ENCODE results near the gene PPIL4. TPM values are rescaled to one million over a fixed set of nuclear protein-coding genes. Genes with fewer than 3 reads are reported as not detected.
A peak's percentile ranks its signal among the peaks of the same experiment; 100 is the strongest.

The PPIL4 gene, protein sequence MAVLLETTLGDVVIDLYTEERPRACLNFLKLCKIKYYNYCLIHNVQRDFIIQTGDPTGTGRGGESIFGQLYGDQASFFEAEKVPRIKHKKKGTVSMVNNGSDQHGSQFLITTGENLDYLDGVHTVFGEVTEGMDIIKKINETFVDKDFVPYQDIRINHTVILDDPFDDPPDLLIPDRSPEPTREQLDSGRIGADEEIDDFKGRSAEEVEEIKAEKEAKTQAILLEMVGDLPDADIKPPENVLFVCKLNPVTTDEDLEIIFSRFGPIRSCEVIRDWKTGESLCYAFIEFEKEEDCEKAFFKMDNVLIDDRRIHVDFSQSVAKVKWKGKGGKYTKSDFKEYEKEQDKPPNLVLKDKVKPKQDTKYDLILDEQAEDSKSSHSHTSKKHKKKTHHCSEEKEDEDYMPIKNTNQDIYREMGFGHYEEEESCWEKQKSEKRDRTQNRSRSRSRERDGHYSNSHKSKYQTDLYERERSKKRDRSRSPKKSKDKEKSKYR
- total RNA-seq (10 to 100 TPM; 21.0 to 42.9 (median 35.7) TPM), polyA plus RNA-seq (10 to 100 TPM; 15.3 to 16.3 TPM), total RNA-seq (88.8 reads per million, percentile 82 among the genes with 10 or more reads in this experiment)

GRCh38 chr6:149545754-149546471, at the start of gene PPIL4:
PPIL4 (minus strand) TSS chr6:149546043; CDS start chr6:149546005, 38 bp downstream.
- H3K27me3 Mint-ChIP-seq, result peaks cover 0 to 15% (median 6%) of the 10 kb centered on the region in 5 donors
- H3K36me3 Mint-ChIP-seq, result peaks cover 0 to 6% (median under 1%) of the 10 kb centered on the region in 5 donors
- ChIA-PET CTCF (interaction anchor here (0.6 to 3.4 kb wide), 9 partner anchors 17 to 186 kb away, joined by 3 to 12 read pairs (median 4); partner anchors contain the start of genes LATS1 and ZC3H12D), POLR2A (interaction anchor here (0.6 to 3.6 kb wide), 17 partner anchors 16 to 461 kb away, joined by 3 to 18 read pairs (median 3); partner anchors contain the start of genes GINM1, LATS1, PCMT1 and ZC3H12D)
- Histone ChIP-seq H3K27me3 (ENCODE audit: control insufficient read depth in 2 of 2, insufficient read depth in 2 of 2, low read length in 2 of 2) (no peaks in the 10 kb centered on the region), H3K4me3 (ENCODE audit: low read length) (peak within 1 kb of the TSS; percentile 90), H3K9me3 (ENCODE audit: control insufficient read depth in 2 of 3, low read length in 3 of 3) (no peaks in the 10 kb centered on the region), H3K27ac (ENCODE audit: low read depth, low read length) (peak within 1 kb of the TSS; percentile 99), H3K4me1 (ENCODE audit: control insufficient read depth in 2 of 2, insufficient read depth in 2 of 2, low read length in 2 of 2) (peaks cover 19 to 22% of the 10 kb centered on the region in 2 donors), H3K36me3 (ENCODE audit: control insufficient read depth in 2 of 3, insufficient read depth in 3 of 3, low read length in 3 of 3) (peaks cover 0 to 7% (median 0%) of the 10 kb centered on the region in 3 experiments)
- H3K9me3 Mint-ChIP-seq, result peaks cover 0 to 4% (median 0%) of the 10 kb centered on the region in 11 donors
- H3K27ac Mint-ChIP-seq, result peak within 1 kb of the TSS; percentile 91 to 100 (median 99)
- ATAC-seq (peak; percentile 93), DNase-seq (peak; percentile 94 to 98 (median 97))
- H3K4me3 Mint-ChIP-seq, result peak within 1 kb of the TSS; percentile 86 to 100 (median 98)
- intact Hi-C loops (cut with micrococcal nuclease), result loop anchor here (1.0 to 5.0 kb wide), 18 partner anchors 19 to 517 kb away; partner anchors contain the start of genes GINM1 (in 2 of the 2), KATNA1 (in 2 of the 2), NUP43 (in 2 of the 2) and LATS1 (in 1 of the 2)
- H3K4me1 Mint-ChIP-seq, result peaks cover 31 to 51% (median 41%) of the 10 kb centered on the region in 7 donors

- CTCF ChIA-PET, result no interaction called here
- ATAC-seq (no peak), DNase-seq (no peak)
- H3K9me3 ChIP-seq (ENCODE audit: control insufficient read depth in 2 of 3, low read length in 3 of 3), result no peaks in the 10 kb centered on the region
- no peak overlapping the region for H3K4me3 Mint-ChIP-seq
- no peaks in the 10 kb centered on the region for H3K4me1 Mint-ChIP-seq
- peaks cover 0 to 58% (median 32%) of the 10 kb centered on the region in 3 experiments for H3K36me3 ChIP-seq (ENCODE audit: control insufficient read depth in 2 of 3, insufficient read depth in 3 of 3, low read length in 3 of 3)
- POLR2A ChIA-PET, result interaction anchor here (0.7 to 1.0 kb wide), 2 partner anchors 8 to 83 kb away, joined by 3 read pairs; no protein-coding TSS in a partner anchor
- no peaks in the 10 kb centered on the region for H3K4me1 ChIP-seq (ENCODE audit: control insufficient read depth in 2 of 2, insufficient read depth in 2 of 2, low read length in 2 of 2)
- H3K9me3 Mint-ChIP-seq, result no peaks in the 10 kb centered on the region
- no peak overlapping the region for H3K27ac ChIP-seq (ENCODE audit: low read depth, low read length)
- no peak overlapping the region for H3K4me3 ChIP-seq (ENCODE audit: low read length)
- intact Hi-C loops (cut with micrococcal nuclease), result no loop called here
- H3K27me3 ChIP-seq (ENCODE audit: control insufficient read depth in 2 of 2, insufficient read depth in 2 of 2, low read length in 2 of 2), result no peaks in the 10 kb centered on the region
- H3K27ac Mint-ChIP-seq, result no peak overlapping the region
- peaks cover 0 to 28% (median 14%) of the 10 kb centered on the region in 5 donors for H3K36me3 Mint-ChIP-seq
- H3K27me3 Mint-ChIP-seq, result no peaks in the 10 kb centered on the region
Measured at GRCh38 chr6:149593408-149593807, 47.6 kb upstream of the PPIL4 start.

DNA sequence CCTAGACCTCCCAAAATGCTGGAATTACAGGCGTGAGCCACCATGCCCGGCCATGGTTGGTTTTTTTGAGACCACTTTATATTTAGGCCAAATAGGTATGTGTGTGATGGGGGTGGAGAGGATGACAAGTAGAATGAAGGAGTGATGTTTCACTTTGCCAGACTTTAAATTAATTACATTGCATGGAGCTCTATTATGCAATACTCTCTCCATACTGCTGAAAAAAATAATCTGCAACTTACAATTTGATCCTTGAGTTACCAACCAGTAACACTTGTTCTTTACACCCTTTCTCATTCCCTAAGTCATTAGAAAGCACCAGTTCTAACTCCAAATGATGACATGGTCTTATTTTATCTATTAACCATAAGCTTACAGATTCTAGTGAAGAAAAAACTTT, 47.1 kb upstream of the PPIL4 start:
- CTCF ChIA-PET, result no interaction called here
- intact Hi-C loops (cut with micrococcal nuclease), result no loop called here
- peak overlapping the region in 1 of 9 donors; percentile 62 for H3K27ac Mint-ChIP-seq
- Histone ChIP-seq H3K36me3 (ENCODE audit: control insufficient read depth in 2 of 3, insufficient read depth in 3 of 3, low read length in 3 of 3) (peaks cover 0 to 58% (median 32%) of the 10 kb centered on the region in 3 experiments), H3K9me3 (ENCODE audit: control insufficient read depth in 2 of 3, low read length in 3 of 3) (no peaks in the 10 kb centered on the region), H3K4me3 (ENCODE audit: low read length) (no peak overlapping the region), H3K27me3 (ENCODE audit: control insufficient read depth in 2 of 2, insufficient read depth in 2 of 2, low read length in 2 of 2) (no peaks in the 10 kb centered on the region), H3K4me1 (ENCODE audit: control insufficient read depth in 2 of 2, insufficient read depth in 2 of 2, low read length in 2 of 2) (no peaks in the 10 kb centered on the region), H3K27ac (ENCODE audit: low read depth, low read length) (no peak overlapping the region)
- H3K27me3 Mint-ChIP-seq, result no peaks in the 10 kb centered on the region
- no peak for DNase-seq
- POLR2A ChIA-PET, result interaction anchor here (1.0 kb wide), 1 partner anchor 9 kb away, joined by 3 read pairs; no protein-coding TSS in a partner anchor
- no peak for ATAC-seq
- no peaks in the 10 kb centered on the region for H3K9me3 Mint-ChIP-seq
- peaks cover 0 to 28% (median 14%) of the 10 kb centered on the region in 5 donors for H3K36me3 Mint-ChIP-seq
- no peak overlapping the region for H3K4me3 Mint-ChIP-seq
- no peaks in the 10 kb centered on the region for H3K4me1 Mint-ChIP-seq

- no peak for DNase-seq
- Histone ChIP-seq H3K9me3 (ENCODE audit: control insufficient read depth in 2 of 3, low read length in 3 of 3) (no peaks in the 10 kb centered on the region), H3K27ac (ENCODE audit: low read depth, low read length) (no peak overlapping the region), H3K36me3 (ENCODE audit: control insufficient read depth in 2 of 3, insufficient read depth in 3 of 3, low read length in 3 of 3) (peaks cover 4 to 56% (median 8%) of the 10 kb centered on the region in 3 experiments), H3K4me1 (ENCODE audit: control insufficient read depth in 2 of 2, insufficient read depth in 2 of 2, low read length in 2 of 2) (no peaks in the 10 kb centered on the region), H3K4me3 (ENCODE audit: low read length) (no peak overlapping the region), H3K27me3 (ENCODE audit: control insufficient read depth in 2 of 2, insufficient read depth in 2 of 2, low read length in 2 of 2) (no peaks in the 10 kb centered on the region)
- H3K27ac Mint-ChIP-seq, result peak overlapping the region in 1 of 9 donors; percentile 28
- no peak overlapping the region for H3K4me3 Mint-ChIP-seq
- no peaks in the 10 kb centered on the region for H3K27me3 Mint-ChIP-seq
- no peak for ATAC-seq
- ChIA-PET CTCF (no interaction called here), POLR2A (no interaction called here)
- intact Hi-C loops (cut with micrococcal nuclease), result no loop called here
- H3K4me1 Mint-ChIP-seq, result peaks cover 0 to 2% (median 0%) of the 10 kb centered on the region in 7 donors
- H3K9me3 Mint-ChIP-seq, result no peaks in the 10 kb centered on the region
- H3K36me3 Mint-ChIP-seq, result peaks cover 0 to 34% (median 13%) of the 10 kb centered on the region in 5 donors
Measured at GRCh38 chr6:149586149-149586548, 40.3 kb upstream of the PPIL4 start.

DNA sequence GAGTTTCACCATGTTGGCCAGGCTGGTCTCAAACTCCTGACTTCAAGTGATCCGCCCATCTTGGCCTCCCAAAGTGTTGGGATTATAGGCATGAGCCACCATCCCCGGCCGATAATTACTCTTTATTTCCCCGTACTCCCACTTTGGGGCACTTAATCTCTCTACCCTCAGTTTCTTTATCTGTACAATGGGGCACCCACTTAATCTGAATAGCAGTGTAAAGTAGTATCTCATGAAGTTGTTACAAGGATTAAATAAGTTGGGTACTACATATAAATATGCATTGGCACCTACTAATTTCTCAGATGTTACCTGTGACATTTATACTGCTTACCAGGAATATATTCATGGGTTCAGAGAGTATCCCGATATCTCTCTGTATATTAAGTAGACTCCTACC, 35.5 kb upstream of the PPIL4 start:
- Mint-ChIP-seq H3K36me3 (peaks cover 6 to 45% (median 15%) of the 10 kb centered on the region in 5 donors), H3K9me3 (peaks cover 0 to 1% (median 0%) of the 10 kb centered on the region in 11 donors), H3K27me3 (no peaks in the 10 kb centered on the region), H3K4me1 (peaks cover 0 to 11% (median 0%) of the 10 kb centered on the region in 7 donors), H3K27ac (peak overlapping the region in 2 of 9 donors; percentile 21 to 45), H3K4me3 (no peak overlapping the region)
- DNase-seq, result no peak
- intact Hi-C loops (cut with micrococcal nuclease), result no loop called here
- Histone ChIP-seq H3K36me3 (ENCODE audit: control insufficient read depth in 2 of 3, insufficient read depth in 3 of 3, low read length in 3 of 3) (peaks cover 0 to 39% (median 3%) of the 10 kb centered on the region in 3 experiments), H3K4me3 (ENCODE audit: low read length) (no peak overlapping the region), H3K9me3 (ENCODE audit: control insufficient read depth in 2 of 3, low read length in 3 of 3) (no peaks in the 10 kb centered on the region), H3K27me3 (ENCODE audit: control insufficient read depth in 2 of 2, insufficient read depth in 2 of 2, low read length in 2 of 2) (no peaks in the 10 kb centered on the region), H3K27ac (ENCODE audit: low read depth, low read length) (no peak overlapping the region), H3K4me1 (ENCODE audit: control insufficient read depth in 2 of 2, insufficient read depth in 2 of 2, low read length in 2 of 2) (no peaks in the 10 kb centered on the region)
- no peak for ATAC-seq
- POLR2A ChIA-PET, result no interaction called here
- CTCF ChIA-PET, result interaction anchor here (0.7 kb wide), 1 partner anchor 16 kb away, joined by 3 read pairs; no protein-coding TSS in a partner anchor

DNA sequence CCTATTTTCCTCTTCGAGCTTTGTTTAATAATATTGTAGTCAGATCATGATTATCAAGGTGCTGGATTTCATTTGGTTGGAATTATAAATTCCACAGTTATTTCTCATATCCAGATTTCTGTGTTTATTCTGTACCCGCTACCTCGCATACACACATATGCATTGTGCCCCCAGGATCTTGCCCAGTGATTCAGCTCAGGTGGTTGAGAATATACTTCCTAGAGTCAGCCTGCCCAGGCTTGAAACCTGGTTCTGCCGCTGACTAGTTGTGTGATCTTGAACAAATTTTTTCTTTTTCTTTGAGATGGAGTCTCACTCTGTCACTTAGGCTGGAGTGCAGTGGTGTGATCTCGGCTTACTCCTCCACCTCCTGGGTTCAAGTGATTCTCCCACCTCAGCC, 35.0 kb upstream of the PPIL4 start:
- peaks cover 0 to 38% (median 3%) of the 10 kb centered on the region in 3 experiments for H3K36me3 ChIP-seq (ENCODE audit: control insufficient read depth in 2 of 3, insufficient read depth in 3 of 3, low read length in 3 of 3)
- peaks cover 0 to 13% (median 0%) of the 10 kb centered on the region in 7 donors for H3K4me1 Mint-ChIP-seq
- intact Hi-C loops (cut with micrococcal nuclease), result no loop called here
- ATAC-seq, result no peak
- no peaks in the 10 kb centered on the region for H3K27me3 Mint-ChIP-seq
- no peak overlapping the region for H3K27ac ChIP-seq (ENCODE audit: low read depth, low read length)
- peak overlapping the region in 1 of 9 donors; percentile 21 for H3K27ac Mint-ChIP-seq
- H3K9me3 ChIP-seq (ENCODE audit: control insufficient read depth in 2 of 3, low read length in 3 of 3), result no peaks in the 10 kb centered on the region
- H3K9me3 Mint-ChIP-seq, result peaks cover 0 to 1% (median 0%) of the 10 kb centered on the region in 11 donors
- H3K4me3 ChIP-seq (ENCODE audit: low read length), result no peak overlapping the region
- no peaks in the 10 kb centered on the region for H3K27me3 ChIP-seq (ENCODE audit: control insufficient read depth in 2 of 2, insufficient read depth in 2 of 2, low read length in 2 of 2)
- no peak for DNase-seq
- H3K4me1 ChIP-seq (ENCODE audit: control insufficient read depth in 2 of 2, insufficient read depth in 2 of 2, low read length in 2 of 2), result no peaks in the 10 kb centered on the region
- ChIA-PET POLR2A (interaction anchor here (0.6 kb wide), 1 partner anchor 62 kb away, joined by 3 read pairs; no protein-coding TSS in a partner anchor), CTCF (no interaction called here)
- no peak overlapping the region for H3K4me3 Mint-ChIP-seq
- H3K36me3 Mint-ChIP-seq, result peaks cover 6 to 46% (median 14%) of the 10 kb centered on the region in 5 donors

Data from naive thymus-derived CD4-positive, alpha-beta T cell (primary cell).